Mesenteric fat pad (tissue), 1 donor: ENCODE data around the gene C20orf173. TPM values are rescaled to one million over a fixed set of nuclear protein-coding genes. Genes with fewer than 3 reads are reported as not detected.
"Not testable (repeated sequence)": the region's sequence is repeated elsewhere in the genome, so short reads cannot be mapped to it uniquely, and the experiment has no call there.

Experiments
- DNase-seq: peaks from one replicate; pipeline ENCODE4 v3.0.0-alpha.2; 2020; ENCODE audit warnings: low spot score
- total RNA-seq: library from RNA; stranded (reverse); fragmentation: NEBNext Ultra II Directional; extraction: Animal tissue kit (Norgen Biotek cat#: 25700); gene quantifications from one replicate; pipeline ENCODE4 v1.2.1, GENCODE V29; 2021
- donor health status: DM: yes; HTN: yes; CAD: no.

C20orf173 gene
- total RNA-seq, 1 donor from 2014 or later = not detected

DNA sequence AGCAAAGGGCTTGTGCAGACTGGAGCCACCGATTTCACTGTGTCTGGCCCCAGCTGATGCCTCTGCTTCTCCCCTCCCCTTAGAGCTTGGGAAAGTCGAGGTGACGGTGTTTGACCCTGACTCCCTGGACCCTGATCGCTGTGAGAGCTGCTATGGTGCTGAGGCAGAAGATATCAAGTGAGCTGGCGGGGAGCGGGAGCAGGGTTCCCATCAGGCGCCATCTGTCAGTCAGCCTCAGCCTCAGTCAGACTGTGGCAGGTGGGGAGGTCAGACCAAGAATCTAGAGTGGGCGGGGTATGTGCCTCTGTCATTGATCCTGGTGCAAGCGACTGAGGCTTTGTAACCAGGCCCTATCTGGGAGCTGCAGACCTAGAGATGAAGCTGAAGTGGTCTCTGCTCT is 17.9 kb upstream of the C20orf173 start:
- DNase-seq = no peak

DNA sequence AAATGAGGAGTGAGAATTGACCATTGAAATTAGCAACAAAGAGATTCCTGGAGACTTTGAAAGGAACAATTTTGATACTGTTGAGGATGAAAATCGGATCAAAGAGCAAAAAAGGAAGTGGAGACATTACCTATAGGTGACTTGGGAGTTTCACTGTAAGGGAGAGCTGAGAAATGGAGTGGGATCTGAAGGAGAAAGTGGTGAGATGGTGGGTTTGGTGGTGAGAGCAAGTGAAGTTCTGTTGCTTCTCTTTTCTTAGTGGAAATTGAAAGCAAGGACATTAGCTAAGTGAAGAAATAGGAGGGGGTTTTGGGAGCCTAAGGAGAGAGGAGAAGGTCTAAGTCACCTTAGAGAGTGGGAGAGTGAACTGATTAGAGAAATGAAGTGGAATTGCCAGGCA is 16.7 kb upstream of the C20orf173 start:
- no peak for DNase-seq

DNA sequence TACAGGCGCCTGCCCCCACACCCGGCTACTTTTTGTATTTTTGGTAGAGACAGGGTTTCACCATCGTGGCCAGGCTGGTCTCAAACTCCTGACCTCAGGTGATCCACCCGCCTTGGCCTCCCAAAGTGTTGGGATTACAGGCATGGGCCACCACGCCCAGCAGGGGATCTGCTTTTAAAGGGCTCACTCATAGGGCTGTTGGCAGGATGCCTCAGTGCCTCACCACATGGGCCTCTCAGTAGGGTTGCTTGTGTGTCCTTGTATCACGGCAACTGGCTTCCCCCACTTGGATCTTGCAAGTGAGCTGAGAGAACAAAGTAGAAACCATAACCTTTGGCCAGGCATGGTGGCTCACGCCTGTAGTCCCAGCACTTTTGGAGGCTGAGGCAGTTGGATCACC is 15.5 kb upstream of the C20orf173 start:
- not testable (repeated sequence) for DNase-seq

DNA sequence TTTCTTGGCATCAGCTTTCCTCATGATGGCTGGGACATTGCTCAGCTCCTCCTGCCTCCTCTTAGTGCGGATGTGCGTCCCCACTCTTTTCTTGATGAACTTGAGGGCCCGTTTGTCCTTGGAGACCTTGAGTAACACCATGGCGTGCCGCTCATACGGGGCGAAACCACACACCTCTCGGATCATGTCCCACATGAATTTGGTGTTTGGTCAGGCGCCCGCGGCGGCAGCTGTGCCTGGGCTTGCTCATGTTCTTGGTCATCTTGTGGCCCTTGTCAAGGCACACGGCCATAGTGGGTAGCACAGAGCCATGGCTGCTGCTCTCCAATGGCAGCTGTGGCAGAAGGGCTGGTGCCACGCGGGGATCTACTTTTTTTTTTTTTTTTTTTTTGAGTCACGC is 15.0 kb upstream of the C20orf173 start:
- no peak for DNase-seq

DNA sequence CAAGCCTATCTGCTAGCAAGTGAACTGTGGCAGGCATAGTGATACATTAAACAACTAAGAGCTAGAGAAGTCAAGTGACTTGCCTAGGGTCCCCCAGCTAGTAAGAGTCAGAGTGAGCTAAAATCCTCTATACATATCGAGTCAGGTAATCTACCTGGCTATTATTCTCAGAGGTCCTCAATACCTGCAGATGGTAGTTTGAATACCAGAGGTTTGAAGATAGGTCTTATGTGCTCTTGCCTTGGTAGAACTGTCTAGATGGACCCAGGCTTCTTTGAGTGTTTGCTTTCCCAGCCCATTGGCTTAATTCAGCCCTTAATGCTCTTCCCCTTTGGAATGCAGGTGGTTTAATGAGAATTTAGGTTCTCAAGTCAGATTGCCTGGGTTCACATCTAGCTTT is 13.5 kb upstream of the C20orf173 start:
- no peak for DNase-seq

DNA sequence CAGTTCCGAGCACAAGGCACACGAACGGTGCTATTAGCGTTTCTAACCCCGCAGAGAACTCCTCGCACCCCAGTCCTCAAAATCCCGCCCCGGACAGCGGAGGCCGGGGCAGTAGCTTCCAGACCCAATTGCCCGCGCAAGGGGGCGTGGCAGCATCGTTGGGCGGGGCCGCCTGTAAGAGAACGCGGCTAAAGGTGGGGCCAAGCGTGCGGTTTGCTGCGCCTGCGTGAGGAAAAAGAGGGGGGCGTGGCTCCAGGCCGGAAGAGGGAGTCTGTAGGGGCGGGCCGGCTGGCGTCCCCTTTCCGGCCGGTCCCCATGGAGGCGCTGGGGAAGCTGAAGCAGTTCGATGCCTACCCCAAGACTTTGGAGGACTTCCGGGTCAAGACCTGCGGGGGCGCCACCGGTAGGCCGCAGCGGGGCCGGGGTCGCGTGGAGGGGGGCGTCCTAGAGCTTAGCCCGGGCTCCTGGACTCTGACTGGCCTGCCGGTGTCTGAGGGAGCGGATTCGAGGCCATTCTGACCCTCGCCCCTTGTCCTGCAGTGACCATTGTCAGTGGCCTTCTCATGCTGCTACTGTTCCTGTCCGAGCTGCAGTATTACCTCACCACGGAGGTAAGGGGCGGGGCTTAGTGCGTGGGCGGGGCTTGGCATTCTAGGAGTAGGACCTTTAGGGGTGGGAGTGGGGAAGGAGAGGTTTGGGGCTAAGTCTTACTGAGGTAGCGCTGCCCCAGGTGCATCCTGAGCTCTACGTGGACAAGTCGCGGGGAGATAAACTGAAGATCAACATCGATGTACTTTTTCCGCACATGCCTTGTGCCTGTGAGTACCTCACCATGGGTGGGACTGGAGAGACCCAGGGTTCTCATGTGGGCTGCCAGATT is 12.6 kb upstream of the C20orf173 start, which contains the start of gene ERGIC3:
Gene ERGIC3, plus strand, starts transcription at position 296 of the 880 bp plus-strand sequence. Its CDS starts 20 bp downstream, at position 316.
- DNase-seq = peak; percentile 98

DNA sequence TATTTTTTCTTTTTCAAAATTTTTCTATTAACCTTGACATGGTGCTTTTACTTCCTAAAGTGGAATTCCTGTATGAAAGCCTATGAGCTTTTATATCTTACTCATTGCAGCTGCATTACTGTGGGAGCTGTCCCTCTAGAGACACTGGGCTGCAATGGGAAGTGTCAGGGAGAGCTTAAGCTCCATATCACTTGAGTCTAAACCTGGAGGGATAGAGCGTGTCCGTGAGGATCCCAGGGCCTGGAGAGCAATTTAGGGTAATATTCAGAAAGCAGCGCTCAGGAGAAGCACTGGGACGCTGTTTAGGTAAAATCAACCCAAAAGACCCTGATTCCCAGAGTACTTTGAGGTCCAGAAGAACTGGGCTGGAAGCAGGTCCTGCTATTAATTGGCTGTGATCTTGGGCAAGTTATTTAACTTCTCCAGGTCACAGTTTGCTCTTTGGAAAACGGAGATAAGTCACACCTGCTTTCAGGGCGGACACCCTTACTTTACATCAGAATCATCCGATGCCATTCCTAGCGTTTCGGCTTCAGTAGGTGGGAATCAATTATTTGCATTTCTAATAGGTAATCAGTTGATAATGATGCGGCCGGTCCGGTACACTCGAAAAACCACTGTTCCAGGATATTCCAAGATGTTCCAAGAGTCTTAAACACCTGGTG is 11.8 kb upstream of the C20orf173 start:
- no peak for DNase-seq

DNA sequence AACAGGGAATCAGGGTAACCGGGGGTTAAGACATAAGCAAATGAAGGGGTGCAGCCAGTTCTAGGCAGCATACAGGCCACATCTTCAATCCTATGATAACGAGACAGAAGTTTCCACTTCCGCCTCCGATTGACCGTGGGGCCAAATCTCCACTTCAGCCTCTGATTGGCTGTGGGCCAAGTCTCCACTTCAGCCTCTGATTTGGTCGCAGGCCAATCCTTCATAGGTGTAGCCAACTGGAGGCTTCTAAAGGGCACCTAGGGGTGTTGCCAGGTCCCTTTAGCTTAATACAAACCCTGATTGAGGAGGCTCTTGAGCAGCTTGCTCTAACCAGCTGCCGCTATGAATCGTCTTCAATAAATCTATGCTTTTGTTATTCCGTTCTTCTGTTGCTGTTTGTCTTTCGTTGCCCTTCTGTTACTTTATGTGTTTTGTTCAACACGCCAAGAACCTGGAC is 10.3 kb upstream of the C20orf173 start:
- no peak for DNase-seq

DNA sequence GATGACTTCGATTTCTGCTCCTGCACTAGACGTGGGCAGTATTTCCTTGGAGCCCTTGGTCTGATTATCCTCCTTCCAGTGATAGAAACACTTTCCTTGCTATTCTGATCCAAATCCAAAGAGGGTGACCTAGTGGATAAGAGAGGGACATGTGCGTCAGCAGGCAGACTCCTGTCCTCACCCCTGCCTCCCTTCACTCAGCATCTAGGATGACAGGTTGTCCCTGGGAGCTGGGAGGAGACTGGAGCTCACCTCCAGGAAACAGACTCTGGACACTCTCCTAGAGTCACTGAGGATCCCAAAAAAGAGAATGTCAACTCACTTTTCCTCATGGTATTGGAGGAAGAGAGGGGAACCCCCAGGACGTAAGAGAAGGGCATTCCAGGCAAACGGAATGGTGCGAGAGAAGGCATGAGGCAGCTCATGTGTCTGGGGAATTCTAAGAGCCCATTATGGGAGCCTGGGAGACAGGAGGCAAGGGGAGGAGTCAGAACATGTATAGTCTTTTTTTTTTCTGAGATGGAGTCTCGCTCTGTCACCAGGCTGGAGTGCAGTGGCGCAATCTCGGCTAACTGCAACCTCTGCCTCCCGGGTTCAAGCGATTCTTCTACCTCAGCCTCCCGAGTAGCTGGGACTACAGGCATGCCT is 2.2 kb downstream of the C20orf173 start:
- DNase-seq = no peak

DNA sequence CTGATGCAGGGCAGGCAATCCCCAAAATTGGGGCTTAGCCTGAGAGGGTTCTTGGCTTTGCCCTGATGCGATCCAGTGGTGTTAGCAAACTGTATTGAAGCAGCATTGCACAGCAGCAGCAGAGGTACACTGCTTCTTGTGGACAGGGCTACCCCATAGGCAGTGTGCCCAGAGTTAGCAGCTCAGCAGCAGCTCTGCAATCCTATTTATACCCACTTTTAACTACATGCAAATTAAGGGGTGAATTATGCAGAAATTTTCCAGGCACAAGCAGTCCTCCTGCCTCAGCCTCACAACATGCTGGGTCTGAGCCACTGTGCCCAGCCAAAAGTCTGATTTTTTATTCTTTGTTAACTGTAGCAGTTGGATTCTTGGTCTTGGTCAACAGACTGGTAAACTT is 3.8 kb downstream of the C20orf173 start:
- DNase-seq = no peak

DNA sequence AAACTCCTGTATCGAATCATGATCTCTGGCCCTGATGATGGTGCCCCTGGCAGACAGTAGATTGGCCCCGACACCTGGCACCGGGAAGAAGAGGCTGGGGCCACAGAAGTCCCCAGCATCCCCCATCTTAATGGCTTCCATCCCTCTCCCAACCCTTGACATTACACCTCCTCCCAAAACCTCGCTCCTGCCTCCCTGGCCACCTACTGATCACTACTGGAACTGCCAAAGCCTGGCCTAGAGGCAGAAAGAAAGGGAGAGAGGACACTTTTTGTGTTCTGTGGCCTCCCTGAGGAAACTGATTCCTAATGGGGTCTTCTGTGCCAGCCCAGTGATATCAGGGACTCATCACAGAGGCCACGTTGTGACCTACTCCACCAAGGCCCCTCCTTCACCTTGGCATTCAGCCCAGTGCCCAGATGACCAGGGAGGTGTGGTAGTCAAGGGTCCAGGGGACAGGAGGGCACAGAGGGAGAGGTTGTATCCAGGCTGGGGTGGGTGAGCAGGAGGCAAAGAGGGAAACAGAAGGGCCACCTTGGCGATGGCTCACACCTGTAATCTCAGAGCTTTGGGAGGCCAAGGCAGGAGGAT is 6.1 kb downstream of the C20orf173 start:
- no peak for DNase-seq

DNA sequence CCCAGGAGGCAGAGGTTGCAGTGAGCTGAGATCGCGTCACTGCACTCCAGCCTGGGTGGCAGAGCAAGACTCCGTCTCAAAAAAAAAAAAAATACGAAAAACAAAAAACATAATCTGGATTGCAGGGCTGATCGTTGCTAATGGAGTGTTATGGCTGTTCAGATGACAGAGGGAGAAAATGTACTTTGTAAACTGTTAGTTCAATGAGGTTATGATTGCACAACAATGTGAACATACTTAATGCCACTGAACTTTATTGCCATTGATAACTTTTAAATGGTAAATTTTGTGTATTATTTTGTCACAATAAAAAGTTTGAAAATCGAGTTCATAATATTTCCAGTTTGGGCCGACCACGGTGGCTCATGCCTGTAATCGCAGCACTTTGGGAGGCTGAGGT is 10.5 kb downstream of the C20orf173 start:
- DNase-seq = no peak

DNA sequence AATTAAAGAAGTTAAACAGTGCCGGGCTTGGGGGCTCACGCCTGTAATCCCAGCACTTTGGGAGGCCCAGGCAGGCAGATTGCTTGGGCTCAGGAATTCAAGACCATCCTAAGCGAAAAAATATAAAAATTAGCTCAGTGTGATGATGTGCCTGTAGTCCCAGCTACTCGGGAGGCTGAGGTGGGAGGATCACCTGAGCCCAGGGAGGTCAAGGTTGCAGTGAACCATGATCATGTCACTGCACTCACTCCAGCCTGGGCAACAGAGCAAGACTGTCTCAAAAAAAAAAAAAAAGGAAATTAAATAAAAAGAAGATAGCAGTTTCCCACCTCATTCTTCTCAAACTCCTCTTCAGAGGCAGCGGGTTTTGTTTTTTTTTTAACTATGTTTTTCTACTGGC is 11.7 kb downstream of the C20orf173 start:
- DNase-seq = not testable (repeated sequence)

DNA sequence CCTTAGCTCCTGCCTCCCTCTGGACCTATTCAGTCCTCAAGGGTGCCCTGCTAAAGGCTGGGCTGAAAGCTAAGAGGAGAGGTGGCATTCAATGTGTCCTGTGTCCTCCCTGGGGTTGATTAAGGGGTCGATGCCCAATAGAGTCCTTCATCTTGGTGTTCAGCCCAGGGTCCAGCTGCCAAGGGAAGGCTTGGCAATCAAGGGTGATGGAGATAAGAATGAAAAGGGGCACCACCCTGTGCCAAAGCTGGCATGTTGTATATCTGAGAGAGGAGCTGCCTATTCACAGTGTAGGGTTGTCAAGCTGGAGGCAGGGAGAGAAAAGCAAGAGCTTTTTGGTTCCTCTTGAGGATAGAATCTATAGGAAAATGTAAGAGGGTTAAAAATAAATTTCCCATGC is 12.3 kb downstream of the C20orf173 start:
- DNase-seq = no peak

DNA sequence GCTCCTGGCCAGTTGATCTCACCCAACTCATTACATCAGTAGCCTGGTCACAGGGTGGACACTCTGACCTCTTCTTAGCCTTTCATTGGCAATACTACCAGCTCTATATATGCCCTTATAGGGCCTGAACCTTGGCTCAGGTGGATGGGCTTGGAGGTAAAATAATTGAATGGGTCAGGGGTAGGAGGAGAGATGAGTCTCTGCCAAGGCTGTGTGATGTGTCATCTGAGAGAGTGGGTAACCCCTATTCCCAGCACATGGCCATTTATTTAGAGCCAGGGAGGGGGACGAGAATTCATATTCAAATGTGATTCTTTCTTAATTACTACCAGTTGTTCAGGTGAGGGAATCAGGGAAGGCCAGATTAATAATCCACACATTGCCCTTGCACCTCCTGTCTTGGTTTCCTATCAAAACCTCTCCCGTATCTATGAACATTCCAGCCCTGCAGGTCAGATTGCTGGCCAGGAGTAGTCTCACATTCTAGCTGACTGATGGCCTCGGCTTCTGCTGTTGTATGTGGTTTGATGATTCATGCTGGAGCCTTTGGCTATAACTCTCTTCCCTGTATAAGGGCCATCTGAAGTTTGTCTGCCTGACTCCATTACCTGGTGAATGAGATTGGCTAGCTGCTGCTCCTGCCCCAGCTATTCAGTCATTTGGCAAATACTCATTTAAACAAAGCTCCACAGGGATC is 13.4 kb downstream of the C20orf173 start:
- DNase-seq = no peak

DNA sequence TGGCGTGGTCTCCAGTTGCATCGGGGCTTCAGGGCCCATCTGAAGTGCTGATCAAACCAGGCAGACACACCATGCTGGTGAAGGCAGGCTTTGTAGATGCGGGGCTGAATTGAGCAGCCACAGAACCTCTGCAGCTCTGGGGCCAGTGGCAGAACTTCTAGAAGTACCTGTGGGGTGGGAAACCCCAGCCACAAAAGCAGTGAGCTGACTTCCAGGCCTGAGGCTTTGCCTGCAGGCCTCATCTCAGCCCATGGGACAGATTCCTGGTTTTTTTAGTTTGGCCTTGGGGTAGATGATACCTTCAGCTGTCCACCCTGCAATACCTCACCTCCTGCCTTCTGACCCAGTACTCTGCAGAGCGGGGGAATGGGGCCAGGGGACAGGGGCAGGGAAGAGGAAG is 14.1 kb downstream of the C20orf173 start:
- DNase-seq = no peak

DNA sequence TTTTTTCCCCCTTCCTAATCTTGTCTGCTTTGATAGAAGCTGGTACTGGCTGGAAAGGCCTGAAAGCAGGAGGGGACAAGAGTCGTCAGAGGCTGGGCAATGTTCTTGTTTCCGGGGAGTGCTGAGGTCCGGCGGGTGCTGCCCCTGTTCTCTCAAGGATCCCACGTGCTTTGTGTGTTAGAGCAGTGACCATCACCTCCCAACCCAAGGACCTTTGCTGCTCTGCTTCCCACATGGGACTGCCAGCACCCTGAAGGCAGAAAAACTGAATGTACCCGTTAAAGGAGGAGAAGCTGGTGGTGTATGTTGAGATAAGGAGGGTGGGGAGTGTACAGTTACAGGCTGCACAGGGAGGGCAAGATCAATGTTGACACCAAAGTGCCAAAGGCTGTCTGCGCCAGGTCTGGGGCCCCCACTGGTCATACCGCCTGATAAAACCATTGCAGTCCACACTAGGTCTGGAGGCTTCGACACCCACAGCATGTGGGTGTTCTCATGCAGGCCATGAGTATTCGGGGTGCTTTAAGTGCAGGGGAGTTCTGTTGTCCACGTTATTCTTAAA is 15.0 kb downstream of the C20orf173 start:
- no peak for DNase-seq

DNA sequence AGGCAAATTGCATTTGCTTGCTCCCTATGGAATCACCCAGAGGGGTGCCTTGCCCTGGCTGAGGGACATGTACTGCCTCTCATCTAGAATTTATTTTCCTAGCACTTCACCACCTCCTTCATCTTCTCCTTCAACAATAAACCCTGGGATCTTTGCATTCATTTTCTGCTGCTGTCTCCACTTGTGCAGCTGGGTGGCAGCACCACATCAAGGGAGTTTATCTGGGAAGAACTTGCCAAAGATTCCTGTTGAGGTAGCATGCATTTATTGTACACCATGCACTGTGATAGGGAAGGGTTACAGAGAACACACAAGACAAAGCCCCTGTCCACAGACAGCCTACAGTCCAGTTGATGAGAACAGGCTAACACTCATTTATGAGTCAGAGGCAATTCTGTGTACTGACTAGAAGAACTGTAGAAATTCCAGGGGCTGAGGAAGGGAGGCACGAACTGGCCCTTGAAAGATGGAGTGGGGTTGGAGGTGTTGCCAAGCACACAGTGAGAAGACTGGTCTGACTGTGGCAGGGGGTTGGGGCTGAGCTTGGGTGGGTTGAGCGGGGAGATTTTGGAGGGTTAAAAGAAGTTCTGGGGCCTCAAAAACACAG is 17.5 kb downstream of the C20orf173 start:
- no peak for DNase-seq

DNA sequence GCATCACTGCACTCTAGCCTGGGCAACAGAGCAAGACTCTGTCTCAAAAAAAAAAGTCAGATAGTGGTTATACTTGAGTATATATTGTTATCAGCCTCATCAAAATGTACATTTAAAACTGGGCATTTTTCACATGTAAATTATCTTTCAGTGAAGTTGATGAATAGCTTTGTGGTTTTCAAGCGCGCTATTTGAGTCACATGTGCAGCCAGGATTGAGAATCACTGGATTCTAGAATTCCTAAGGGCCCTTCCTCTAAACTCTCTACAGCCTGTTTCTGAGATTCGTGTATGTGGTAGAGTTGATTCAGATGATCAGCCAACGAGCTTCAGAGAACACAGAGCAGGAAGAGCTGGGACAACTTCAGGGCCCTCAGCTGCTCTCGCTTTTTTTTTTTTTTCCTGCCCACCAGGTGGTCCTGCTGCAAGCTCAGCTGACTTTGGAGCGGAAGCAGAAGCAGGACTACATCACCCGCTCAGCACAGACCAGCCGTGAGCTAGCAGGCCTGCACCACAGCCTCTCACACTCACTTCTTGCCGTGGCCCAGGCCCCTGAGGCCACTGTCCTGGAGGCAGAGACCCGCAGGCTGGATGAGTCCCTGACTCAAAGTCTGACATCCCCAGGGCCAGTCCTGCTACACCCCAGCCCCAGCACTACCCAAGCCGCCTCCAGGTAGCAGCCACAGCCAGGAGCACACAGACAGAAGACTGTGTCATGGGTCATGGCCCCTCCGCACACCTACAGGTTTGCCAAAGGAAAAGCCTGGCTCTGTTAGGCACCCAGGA is 18.3 kb downstream of the C20orf173 start:
- no peak for DNase-seq
